ENCODE data around the gene OXNAD1.

The OXNAD1 gene

GRCh38 chr3:16346413-16347081, 81.5 kb downstream of the OXNAD1 start:
- TF ChIP-seq RAD21 (IDR thresholded peaks at IDR 0.05; ENCODE audit: low read depth) (no peak), EP300 (IDR thresholded peaks at IDR 0.05; ENCODE audit: borderline replicate concordance) (no peak), ZBTB7A (IDR thresholded peaks at IDR 0.05; ENCODE audit: low read depth) (no peak), NFIC (IDR thresholded peaks at IDR 0.05) (no peak), YY1 (IDR thresholded peaks at IDR 0.05; ENCODE audit: low read depth) (no peak), FOXM1 (IDR thresholded peaks at IDR 0.05; ENCODE audit: borderline replicate concordance, low read depth) (no peak), USF1 (IDR thresholded peaks at IDR 0.05) (no peak), TAF1 (IDR thresholded peaks at IDR 0.05; ENCODE audit: low read depth) (no peak), REST (IDR thresholded peaks at IDR 0.05; ENCODE audit: low read depth) (no peak), CEBPB (IDR thresholded peaks at IDR 0.05) (no peak)

DNA sequence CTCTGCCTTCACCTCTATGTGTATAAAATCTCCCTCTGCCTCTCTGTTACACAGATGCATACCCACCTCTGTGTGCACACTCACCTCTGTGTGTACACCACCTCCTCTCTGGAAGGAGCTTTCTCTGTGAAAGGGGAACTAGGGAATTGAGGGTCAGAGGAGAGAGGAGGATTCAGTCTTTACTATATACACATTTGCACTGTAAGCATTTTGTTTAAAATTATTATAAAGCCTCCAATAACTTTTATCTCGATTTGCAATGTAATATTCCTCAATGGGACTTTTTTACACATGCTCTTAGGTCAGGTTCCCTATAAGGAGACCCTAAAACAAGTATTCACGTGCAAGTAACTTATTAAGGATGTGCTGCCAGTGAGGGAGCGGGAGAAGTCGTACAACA, 82.5 kb downstream of the OXNAD1 start:
- TF ChIP-seq EP300 (IDR thresholded peaks at IDR 0.05; ENCODE audit: borderline replicate concordance), result no peak

- peak; percentile 62; the same call in 1 of the 2 replicates for TF ChIP-seq TCF12 (IDR thresholded peaks at IDR 0.05; ENCODE audit: low read depth)
- no peak for TF ChIP-seq CEBPB (IDR thresholded peaks at IDR 0.05)
- TF ChIP-seq EP300 (IDR thresholded peaks at IDR 0.05; ENCODE audit: borderline replicate concordance), result no peak
Measured at GRCh38 chr3:16349986-16350596, 85.1 kb downstream of the OXNAD1 start.

- TF ChIP-seq TAF1 (IDR thresholded peaks at IDR 0.05; ENCODE audit: low read depth), result no peak
- no peak for TF ChIP-seq ZBTB7A (IDR thresholded peaks at IDR 0.05; ENCODE audit: low read depth)
- TF ChIP-seq TCF12 (IDR thresholded peaks at IDR 0.05; ENCODE audit: low read depth), result no peak
- TF ChIP-seq CREB1 (IDR thresholded peaks at IDR 0.05; ENCODE audit: low read depth), result no peak
- no peak for TF ChIP-seq NFIC (IDR thresholded peaks at IDR 0.05)
- no peak for TF ChIP-seq RAD21 (IDR thresholded peaks at IDR 0.05; ENCODE audit: low read depth)
- no peak for TF ChIP-seq TEAD4 (IDR thresholded peaks at IDR 0.05)
- no peak for TF ChIP-seq EGR1 (IDR thresholded peaks at IDR 0.05)
- TF ChIP-seq REST (IDR thresholded peaks at IDR 0.05; ENCODE audit: low read depth), result no peak
- TF ChIP-seq CEBPB (IDR thresholded peaks at IDR 0.05), result no peak
- no peak for TF ChIP-seq FOXM1 (IDR thresholded peaks at IDR 0.05; ENCODE audit: borderline replicate concordance, low read depth)
- no peak for TF ChIP-seq YY1 (IDR thresholded peaks at IDR 0.05; ENCODE audit: low read depth)
- TF ChIP-seq EP300 (IDR thresholded peaks at IDR 0.05; ENCODE audit: borderline replicate concordance), result no peak
- TF ChIP-seq, protein P1, sequence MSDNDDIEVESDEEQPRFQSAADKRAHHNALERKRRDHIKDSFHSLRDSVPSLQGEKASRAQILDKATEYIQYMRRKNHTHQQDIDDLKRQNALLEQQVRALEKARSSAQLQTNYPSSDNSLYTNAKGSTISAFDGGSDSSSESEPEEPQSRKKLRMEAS (IDR thresholded peaks at IDR 0.05), result no peak
- TF ChIP-seq USF1 (IDR thresholded peaks at IDR 0.05), result no peak
Measured at GRCh38 chr3:16350597-16351318, 85.7 kb downstream of the OXNAD1 start.

DNA sequence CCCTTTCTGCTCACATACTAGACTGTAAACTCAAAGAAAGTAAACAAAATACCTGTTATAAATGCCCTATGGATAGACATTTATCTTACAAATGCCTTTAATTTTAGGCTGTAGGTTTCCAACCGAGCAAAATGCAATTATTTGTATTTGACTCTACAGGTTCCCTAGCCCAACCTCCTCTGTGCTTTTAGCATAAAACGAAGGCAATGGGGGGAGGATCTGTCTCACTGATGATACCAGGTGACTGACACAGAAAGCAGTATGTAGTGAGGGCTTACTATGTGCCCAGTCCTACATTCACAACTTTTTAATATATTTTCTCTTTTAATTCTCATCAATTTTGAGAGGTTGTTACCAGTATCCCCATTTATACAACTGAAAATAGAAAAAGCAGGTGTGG, 87.4 kb downstream of the OXNAD1 start:
- TF ChIP-seq CEBPB (IDR thresholded peaks at IDR 0.05) (no peak), EGR1 (IDR thresholded peaks at IDR 0.05) (no peak), TEAD4 (IDR thresholded peaks at IDR 0.05) (no peak), REST (IDR thresholded peaks at IDR 0.05; ENCODE audit: low read depth) (no peak), TAF1 (IDR thresholded peaks at IDR 0.05; ENCODE audit: low read depth) (no peak), NFIC (IDR thresholded peaks at IDR 0.05) (no peak), CREB1 (IDR thresholded peaks at IDR 0.05; ENCODE audit: low read depth) (no peak), YY1 (IDR thresholded peaks at IDR 0.05; ENCODE audit: low read depth) (no peak), EP300 (IDR thresholded peaks at IDR 0.05; ENCODE audit: borderline replicate concordance) (no peak), RAD21 (IDR thresholded peaks at IDR 0.05; ENCODE audit: low read depth) (no peak)

Measured in Ishikawa (cell line).